Limb (tissue), 2 donors: Measurements from ENCODE around the gene RLN1.
"Not testable (repeated sequence)": the region's sequence is repeated elsewhere in the genome, so short reads cannot be mapped to it uniquely, and the experiment has no call there.

Experiments
- DNase-seq, 2 donors: peaks; one replicate each; pipeline ENCODE4 v3.0.0-alpha.2; 2016; ENCODE audit errors: extremely low spot score in 2 of 2

The RLN1 gene

GRCh38 chr9:5338992-5339981, at the start of gene RLN1:
RLN1 (minus strand) TSS chr9:5339876; CDS start chr9:5339746, 130 bp downstream.
- DNase-seq = not testable (repeated sequence)

GRCh38 chr9:5389109-5389732, 49.5 kb upstream of the RLN1 start:
- no peak for DNase-seq

GRCh38 chr9:5388026-5388819, 48.5 kb upstream of the RLN1 start:
- DNase-seq = no peak

GRCh38 chr9:5384436-5384835, 44.8 kb upstream of the RLN1 start:
- DNase-seq = no peak

- no peak for DNase-seq
Observed at GRCh38 chr9:5382479-5382878, 42.8 kb upstream of the RLN1 start.

GRCh38 chr9:5375790-5376477, 36.3 kb upstream of the RLN1 start:
- DNase-seq = no peak

- no peak for DNase-seq
Observed at GRCh38 chr9:5375091-5375490, 35.4 kb upstream of the RLN1 start.

- no peak for DNase-seq
Observed at GRCh38 chr9:5364294-5365024, 24.8 kb upstream of the RLN1 start.

- peak in 1 of 2 donors; percentile 16 for DNase-seq
Observed at GRCh38 chr9:5361326-5362010, 21.8 kb upstream of the RLN1 start.

GRCh38 chr9:5360341-5360740, 20.7 kb upstream of the RLN1 start:
- DNase-seq = no peak

GRCh38 chr9:5357431-5358105, 17.9 kb upstream of the RLN1 start:
- DNase-seq = peak in 1 of 2 donors; percentile 7

- DNase-seq = no peak
Observed at GRCh38 chr9:5355817-5356216, 16.1 kb upstream of the RLN1 start.

- no peak for DNase-seq
Observed at GRCh38 chr9:5355226-5355625, 15.6 kb upstream of the RLN1 start.

GRCh38 chr9:5354184-5354583, 14.5 kb upstream of the RLN1 start:
- no peak for DNase-seq

GRCh38 chr9:5352637-5353248, 13.1 kb upstream of the RLN1 start:
- DNase-seq = no peak

- DNase-seq = no peak
Observed at GRCh38 chr9:5336688-5337087, 3.0 kb downstream of the RLN1 start.

GRCh38 chr9:5331276-5331675, 8.4 kb downstream of the RLN1 start:
- not testable (repeated sequence) for DNase-seq

GRCh38 chr9:5326893-5327548, 12.7 kb downstream of the RLN1 start:
- no peak for DNase-seq
